ENCODE data around the gene ZWILCH.
A peak's percentile ranks its signal among the peaks of the same experiment; 100 is the strongest.
"Not testable (repeated sequence)": the region's sequence is repeated elsewhere in the genome, so short reads cannot be mapped to it uniquely, and the experiment has no call there.

ZWILCH gene

GRCh38 chr15:66489179-66489791 lies 15.8 kb upstream of the ZWILCH start:
- no peak for DNase-seq

DNA sequence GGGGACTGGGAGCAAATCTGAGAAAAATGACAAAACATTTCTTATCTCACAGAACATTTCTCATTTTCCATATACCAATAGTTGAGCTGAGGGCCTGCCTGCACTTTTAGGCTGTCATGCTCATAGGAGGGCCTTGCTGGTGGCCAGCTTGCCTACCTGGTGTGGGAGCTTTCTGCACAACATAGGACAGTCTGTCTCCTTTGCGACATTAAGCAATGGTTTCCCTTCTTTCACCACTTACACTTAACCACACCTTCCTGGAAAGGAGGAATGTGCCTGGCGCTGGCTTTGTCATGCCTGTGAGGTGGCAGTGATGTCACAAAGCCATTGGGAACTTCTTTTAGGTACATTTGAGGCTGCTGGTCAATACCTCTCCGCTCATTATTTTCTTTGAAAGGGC lies 13.3 kb upstream of the ZWILCH start:
- no peak for DNase-seq

DNA sequence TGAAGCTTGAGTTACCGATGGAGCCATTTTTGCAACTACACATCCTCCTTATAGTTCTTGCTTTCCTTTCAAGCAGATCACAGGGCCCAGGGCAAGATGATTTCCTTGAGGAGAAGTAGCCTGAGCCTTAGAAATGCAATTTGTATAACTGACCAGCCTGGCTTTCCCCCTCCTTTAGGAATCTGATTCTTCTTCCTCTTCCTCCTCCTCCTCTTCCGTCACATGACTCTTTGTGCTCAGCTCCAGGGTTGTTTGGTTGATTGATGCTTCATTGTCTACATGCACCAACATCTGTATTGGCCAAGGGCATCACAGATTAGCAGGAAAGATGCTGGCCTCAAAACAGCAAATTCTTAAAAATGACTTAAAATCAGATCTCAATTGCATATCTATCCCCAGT lies 10.9 kb upstream of the ZWILCH start:
- no peak for DNase-seq

DNA sequence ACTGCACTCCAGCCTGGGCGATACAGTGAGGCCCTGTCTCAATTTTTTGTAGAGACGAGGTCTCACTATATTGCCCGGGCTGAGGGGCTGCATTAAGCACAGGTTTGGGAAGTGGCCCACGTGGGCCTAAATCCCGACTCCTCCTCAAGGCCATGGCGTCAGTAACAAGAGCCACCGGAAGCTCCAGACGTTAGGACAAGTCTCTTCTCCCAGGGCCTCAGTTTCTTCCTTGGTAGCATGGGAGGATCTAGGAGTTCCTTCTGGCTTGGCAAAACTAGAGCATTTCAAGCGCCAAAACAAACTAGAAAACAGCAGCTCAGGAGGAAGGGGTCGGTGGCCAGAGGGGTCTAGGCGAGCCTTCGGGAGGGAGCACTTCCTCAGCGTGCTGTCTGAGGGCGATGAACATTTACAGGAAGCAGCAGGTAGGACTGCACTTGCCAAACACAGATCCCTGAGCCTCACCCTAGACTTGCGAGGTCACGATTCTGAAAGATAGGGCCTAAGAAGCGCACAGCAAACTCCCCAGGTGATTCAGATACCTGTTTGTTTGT lies 8.1 kb upstream of the ZWILCH start:
- DNase-seq, result no peak

DNA sequence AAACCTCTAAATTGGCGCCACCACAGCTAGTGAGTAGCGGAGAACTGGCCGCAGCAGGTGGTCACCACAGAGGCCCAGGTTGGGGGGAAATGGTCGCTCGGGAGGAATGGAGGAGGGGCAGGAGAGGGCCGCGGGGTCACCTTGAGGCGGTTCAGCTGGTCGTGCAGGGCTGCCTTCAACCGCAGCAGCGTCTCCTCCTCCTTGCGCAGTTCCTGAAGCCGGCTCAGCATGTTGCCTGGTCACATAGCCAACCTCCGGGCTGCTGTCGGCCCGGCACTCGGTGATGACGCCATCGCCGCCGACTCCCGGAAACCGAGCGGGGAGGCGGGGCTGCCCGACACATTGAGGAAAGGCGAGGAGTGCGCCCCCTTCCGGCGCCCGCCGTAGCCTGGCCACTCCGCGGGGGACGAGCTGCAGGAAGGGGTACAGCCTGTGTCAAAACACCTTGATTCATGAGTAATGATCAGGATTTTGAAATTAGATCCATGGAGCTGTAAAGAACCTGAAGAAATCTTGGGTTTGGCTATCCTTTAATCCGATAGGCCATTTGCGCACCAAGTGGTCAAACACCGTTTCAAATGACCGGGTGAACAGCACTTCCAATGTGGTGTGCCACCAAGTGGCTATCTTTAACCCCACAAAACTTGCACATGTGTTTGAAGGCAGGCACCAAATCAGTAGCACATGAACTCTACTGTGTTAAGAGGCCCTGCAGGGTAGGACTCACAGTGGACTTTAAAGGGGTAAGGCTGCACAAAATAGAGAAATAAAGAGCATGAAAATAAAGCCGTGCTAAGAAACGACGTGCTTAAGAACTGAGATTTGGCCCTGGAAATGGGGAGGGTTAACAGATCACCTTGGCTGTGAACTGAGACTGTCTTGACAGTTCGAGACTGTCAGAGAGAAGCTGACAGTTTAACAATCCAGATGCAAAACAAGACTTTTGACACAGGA lies 7.3 kb upstream of the ZWILCH start, which contains the start of gene SNAPC5:
TSS of gene SNAPC5 (minus strand) at position 261 of the 954 bp plus-strand sequence. CDS start at position 230, 31 bp downstream.
- peak; percentile 96 to 97 for DNase-seq

DNA sequence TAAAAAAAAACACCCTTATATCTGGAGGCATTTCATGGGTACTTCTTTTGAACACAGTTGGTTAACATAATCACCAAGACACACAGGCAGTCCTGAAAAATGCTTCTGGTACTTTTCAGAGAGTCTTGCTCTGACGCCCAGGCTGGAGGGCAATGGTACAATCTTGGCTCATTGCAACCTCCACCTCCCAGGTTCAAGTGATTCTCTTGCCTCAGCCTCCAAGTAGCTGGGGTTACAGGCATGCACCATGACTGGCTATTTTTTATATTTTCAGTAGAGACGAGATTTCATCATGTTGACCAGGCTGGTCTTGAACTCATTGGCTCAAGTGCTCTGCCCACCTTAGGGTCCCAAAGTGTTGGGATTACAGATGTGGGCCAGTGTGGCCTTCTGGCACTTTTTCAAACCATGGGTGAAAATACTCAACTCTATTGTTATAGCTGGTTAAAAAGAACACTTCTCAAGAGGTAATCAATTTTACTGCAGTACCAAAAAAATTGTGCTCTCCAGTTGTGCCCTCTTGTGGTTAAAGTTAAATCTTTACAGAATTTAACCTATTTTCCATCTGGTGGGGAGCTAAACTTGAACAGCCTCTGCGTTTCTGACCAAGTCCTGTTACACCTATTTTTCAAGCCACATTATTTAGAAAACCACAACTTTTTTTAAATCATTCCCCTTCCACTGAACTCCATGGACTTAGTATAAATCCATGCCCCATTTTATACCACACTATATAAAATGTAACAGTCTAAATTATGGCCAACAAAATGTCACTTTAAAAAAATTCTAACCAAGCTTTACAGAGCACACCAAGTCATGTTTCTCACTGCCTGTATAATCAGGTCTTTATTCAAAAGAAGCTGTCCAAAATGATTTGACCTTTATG lies 6.4 kb upstream of the ZWILCH start:
- DNase-seq, result peak in 1 of 2 donors; percentile 73

DNA sequence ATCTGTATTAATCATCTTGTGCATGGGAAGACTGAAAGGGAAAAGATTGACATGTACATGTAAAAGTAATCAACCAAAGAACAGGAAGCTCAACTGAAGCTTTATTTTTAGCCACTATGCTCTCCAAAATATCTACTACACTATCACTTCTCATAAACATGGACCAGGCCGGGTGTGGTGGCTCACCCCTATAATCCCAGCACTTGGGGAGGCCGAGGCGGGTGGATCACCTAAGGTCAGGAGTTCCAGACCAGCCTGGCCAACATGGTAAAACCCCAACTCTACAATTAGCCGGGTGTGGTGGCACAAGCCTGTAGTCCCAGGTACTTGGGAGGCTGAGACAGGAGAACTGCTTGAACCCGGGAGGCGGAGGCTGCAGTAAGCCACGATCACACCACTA lies 4.8 kb upstream of the ZWILCH start:
- DNase-seq, result not testable (repeated sequence)

GRCh38 chr15:66502491-66502890 lies 2.6 kb upstream of the ZWILCH start:
- DNase-seq, result peak in 1 of 2 donors; percentile 11

DNA sequence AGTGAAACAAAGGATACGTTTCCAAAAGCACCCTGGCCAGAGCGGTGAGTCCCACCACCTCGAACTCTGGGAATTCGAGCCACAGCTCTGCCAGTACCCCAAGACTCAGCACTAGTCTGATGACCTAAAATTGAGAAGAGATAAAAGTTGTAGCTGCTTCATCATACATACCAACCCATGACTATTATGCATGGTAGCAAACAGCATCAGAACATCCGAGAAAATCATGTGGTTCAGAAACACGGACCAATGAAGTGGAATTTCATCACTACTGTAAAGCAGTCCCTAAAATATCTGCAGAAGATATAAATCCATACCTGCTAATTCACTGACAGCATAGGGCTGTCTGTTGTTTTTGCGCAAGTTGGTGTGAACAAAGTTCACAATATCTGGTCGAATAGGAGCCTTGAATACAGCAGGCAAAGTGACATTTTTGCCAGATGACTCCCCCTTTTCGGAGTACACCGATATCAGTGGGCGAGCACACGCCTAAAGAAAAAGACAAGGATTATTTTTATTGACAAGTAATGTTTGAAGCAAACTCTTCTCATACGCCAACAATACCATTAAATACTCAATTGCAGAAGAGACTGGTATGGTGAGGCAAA lies 2.0 kb upstream of the ZWILCH start:
- DNase-seq, result not testable (repeated sequence)

- DNase-seq, result peak in 1 of 2 donors; percentile 11
These were observed 1.2 kb upstream of the ZWILCH start for GRCh38 chr15:66503780-66504562.

- DNase-seq, result no peak
These were observed 295 bp downstream of the ZWILCH start for GRCh38 chr15:66505430-66505811.

DNA sequence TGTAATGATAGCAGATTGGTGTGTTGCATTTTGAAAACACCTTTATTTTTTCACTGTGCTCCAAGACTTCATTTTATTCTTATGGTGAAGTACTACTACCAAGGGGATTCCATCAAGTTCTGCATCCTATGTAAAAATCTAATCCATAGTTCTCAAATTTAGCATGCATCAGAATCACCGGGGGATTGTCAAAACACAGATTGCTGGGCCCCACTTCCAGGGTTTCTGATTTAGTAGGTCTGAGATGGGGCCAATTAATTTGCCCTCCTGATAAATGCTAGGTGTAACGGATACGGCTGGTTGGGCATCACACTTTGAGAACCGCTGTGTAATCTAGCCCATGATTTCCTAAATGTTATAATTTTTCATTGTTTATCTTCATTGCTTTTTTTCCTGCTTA lies 692 bp downstream of the ZWILCH start:
- no peak for DNase-seq

DNA sequence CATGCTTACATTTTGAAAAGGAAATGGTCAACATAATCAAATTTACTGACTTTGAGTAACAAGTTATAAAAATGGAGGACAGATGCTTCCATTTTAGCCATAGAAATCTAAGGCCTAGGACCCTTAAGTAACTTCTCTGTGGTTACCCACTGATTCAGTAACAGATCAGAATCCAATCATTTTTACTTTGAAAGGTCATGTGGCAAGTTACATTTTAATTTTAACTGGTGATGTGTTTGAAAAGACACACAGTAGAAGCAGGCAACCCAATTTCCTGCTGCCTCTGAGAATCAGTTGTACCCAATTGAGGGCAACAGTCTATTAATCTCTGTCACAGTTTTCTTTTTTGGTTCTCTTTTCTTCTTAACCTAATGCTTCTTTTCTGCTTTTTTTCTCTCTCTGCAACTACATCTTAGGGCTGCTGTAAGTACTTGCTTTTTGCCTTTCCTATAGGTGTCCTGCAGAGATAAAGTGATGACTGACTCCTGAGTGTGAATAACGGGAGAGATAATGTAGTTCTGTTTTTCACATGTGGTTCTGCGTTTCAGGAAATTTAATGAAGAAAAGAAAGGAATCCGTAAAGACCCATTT lies 3.3 kb downstream of the ZWILCH start:
- no peak for DNase-seq

DNA sequence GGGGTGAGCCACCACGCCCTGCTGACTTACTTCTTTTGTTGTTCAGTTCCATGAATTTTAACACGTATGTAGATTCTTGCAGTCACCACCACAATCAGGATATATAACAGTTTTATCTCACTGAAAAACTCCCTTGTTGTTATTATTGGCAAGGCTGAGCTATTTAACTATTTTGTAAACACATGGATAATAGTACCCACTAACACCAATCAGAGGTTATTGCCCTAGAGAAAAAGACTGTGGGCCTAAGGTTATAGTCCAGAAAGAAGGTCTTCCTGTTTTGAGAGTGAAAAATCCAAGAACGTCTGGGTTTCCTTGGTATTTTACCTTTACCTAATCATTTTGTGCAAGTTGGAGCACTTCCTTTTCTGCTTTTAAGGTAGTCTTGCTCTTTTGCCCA lies 9.5 kb downstream of the ZWILCH start:
- no peak for DNase-seq

DNA sequence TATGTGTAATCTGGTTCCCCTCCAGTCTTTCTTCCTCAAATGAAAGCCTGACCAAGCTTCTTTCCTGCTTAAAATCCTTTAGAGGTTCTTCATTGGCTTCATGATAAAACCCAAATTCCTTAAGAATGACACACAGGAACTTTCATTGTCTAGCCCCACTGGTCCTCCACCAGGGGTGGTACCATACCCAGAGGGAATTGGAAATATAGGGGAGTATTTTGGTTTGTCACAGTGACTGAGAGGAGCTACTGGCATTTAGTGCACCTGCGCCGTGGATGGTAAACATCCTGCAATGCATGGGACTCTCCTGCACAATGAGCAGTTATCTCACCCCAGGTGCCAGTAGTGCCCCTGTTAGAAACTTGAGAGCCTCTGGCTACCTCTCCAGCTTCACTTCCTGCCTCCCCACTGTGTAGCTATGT lies 10.8 kb downstream of the ZWILCH start:
- DNase-seq, result no peak

DNA sequence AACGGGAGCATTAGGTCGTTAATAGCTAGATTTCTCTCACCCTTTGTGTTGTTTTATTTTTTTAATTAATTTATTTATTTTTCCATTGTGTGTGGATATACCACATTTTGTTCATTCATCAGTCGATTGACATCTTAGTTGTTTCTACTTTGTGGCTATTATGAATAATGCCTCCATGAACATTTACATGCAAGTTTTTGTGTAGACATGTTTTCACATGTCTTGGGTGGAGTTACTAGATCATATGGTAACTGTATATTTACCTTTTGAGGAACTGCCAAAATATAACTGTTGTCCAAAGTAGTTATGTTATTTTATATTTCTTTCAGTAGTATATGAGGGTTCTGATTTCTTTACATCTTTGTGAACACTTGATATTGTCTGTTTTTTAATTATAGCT lies 18.8 kb downstream of the ZWILCH start:
- DNase-seq, result no peak

- no peak for DNase-seq
These were observed 19.7 kb downstream of the ZWILCH start for GRCh38 chr15:66524838-66525237.

DNA sequence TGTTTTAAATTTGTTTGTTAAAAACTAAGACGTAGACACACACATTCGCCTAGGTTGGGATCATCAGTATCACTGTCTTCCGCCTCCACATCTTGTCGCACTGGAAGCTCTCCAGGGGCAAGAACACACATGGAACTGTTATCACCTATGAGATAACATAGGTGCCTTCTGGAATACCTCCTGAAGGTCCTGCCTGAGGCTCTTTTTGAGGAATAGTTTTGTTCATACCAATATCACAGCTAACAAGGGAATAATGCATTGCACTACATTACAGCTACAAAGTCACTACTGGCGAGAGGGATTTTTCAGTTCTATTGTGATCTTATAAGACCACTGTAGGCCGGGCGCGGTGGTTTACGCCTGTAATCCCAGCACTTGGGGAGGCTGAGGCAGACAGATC lies 29.9 kb downstream of the ZWILCH start:
- no peak for DNase-seq

DNA sequence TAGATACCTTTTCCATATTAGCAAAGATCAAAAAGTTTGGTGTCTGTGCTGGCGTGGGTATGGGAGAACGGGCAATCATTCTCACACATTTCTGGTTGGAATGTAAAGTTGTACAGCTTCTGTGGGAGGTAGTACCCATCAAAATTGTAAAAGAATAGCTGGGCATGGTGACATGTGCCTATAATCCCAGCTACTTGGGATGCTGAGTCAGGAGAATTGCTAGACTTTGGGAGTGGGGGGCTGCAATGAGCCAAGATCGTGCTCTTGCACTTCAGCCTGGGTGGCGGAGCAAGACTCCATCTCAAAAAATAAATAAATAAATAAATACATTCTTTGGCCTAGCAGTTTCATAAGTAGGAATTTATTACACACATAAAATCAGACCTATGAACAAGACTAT lies 37.8 kb downstream of the ZWILCH start:
- no peak for DNase-seq

DNA sequence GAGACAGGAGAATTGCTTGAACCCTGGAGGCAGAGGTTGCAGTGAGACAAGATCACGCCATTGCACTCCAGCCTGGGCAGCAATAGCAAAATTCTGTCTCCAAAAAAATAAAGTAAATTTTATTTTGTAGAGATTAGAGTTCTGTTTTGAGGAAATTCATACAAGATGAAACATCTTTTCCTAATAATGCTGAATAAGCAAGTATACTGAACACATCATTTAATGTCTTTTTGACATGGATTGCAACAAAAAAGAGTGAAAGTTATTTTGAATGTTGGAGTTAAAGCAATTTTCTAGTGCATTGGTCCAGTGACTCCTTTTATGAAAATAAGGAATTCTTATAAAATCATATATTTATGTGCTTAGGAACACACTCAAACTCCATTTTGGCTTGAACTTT lies 40.1 kb downstream of the ZWILCH start:
- DNase-seq, result no peak

DNA sequence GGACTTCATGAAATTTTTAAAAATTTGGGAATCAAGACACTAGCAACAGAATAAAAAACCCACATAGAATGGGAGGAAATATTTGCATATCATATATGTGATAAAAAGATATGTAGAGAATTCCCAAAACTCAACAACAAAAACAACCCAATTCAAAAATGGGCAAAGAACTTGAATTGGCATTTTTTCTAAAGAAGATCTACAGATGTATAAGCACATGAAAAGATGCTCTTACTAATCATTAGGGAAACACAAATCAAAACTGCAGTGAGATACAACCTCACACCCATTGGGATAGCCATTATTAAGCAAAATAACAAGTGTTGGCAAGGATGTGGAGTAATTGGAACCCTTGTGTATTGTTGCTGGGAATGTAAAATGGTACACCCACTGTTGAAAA lies 50.6 kb downstream of the ZWILCH start:
- DNase-seq, result no peak

Measured in CD4-positive, alpha-beta T cell treated with Interleukin-4 for 1 hour (primary cell).